Keratinocyte (primary cell): ENCODE measurements around the gene DNAAF8. TPM values are rescaled to one million over a fixed set of nuclear protein-coding genes. Genes with fewer than 3 reads are reported as not detected.
A peak's percentile ranks its signal among the peaks of the same experiment; 100 is the strongest.

Experiments
- DNase-seq: peaks from one replicate; pipeline ENCODE4 v3.0.0-alpha.2; 2011; ENCODE audit warnings: low read depth, missing footprints, low spot score
- FAIRE-seq: peaks from 2 replicates; lab custom pipeline; 2011; peaks lifted over from hg19 to GRCh38; lab: Jason Lieb, UNC
- H2AFZ ChIP-seq: 2 replicates; pipeline ENCODE4 v1.6.0; 2012; ENCODE audit warnings: low read length, control low read depth, inconsistent platforms; ENCODE audit not compliant: control insufficient read depth
- H3K27ac ChIP-seq: 2 replicates; pipeline ENCODE4 v1.5.1; 2011; ENCODE audit warnings: low read length; ENCODE audit not compliant: control insufficient read depth, insufficient read depth
- H3K27me3 ChIP-seq: 3 replicates; pipeline ENCODE4 v1.6.0; 2011; ENCODE audit warnings: low read length; ENCODE audit not compliant: control insufficient read depth, insufficient read depth; ENCODE audit errors: extremely low read depth
- H3K36me3 ChIP-seq, 2 experiments: 2 replicates in 1 of 2; 3 replicates in 1 of 2; pipeline ENCODE4 v1.5.1; 2011; ENCODE audit warnings: low read length in 2 of 2, mild to moderate bottlenecking in 1 of 2; ENCODE audit not compliant: control insufficient read depth in 2 of 2, insufficient read depth in 2 of 2; ENCODE audit errors: extremely low read depth in 1 of 2
- H3K4me1 ChIP-seq: 3 replicates; pipeline ENCODE4 v1.5.1; 2011; ENCODE audit warnings: low read length; ENCODE audit not compliant: control insufficient read depth, insufficient read depth; ENCODE audit errors: extremely low read depth
- H3K4me2 ChIP-seq: 3 replicates; pipeline ENCODE4 v1.6.0; 2011; ENCODE audit warnings: low read depth, low read length; ENCODE audit not compliant: control insufficient read depth, insufficient read depth; ENCODE audit errors: extremely low read depth
- H3K4me3 ChIP-seq, 3 experiments: fragments of 200-600 bp in 1 of 3; sonication (generic) in 1 of 3; 2 replicates in 2 of 3; 3 replicates in 1 of 3; pipeline ENCODE4 v1.5.1; 2011 to 2016; ENCODE audit warnings: low read length in 3 of 3, mild to moderate bottlenecking in 3 of 3, control low read depth in 2 of 3, inconsistent platforms in 1 of 3, low read depth in 1 of 3, mixed read lengths in 1 of 3, mixed run types in 1 of 3, moderate library complexity in 1 of 3; ENCODE audit not compliant: control insufficient read depth in 2 of 3, insufficient read depth in 2 of 3; ENCODE audit errors: extremely low read depth in 1 of 3
- H3K79me2 ChIP-seq: 2 replicates; pipeline ENCODE4 v1.6.0; 2012; ENCODE audit warnings: low read length; ENCODE audit not compliant: control insufficient read depth, insufficient read depth
- H3K9ac ChIP-seq: 3 replicates; pipeline ENCODE4 v1.6.0; 2011; ENCODE audit warnings: low read length; ENCODE audit not compliant: control insufficient read depth, insufficient read depth; ENCODE audit errors: extremely low read depth
- H3K9me1 ChIP-seq: 3 replicates; pipeline ENCODE4 v1.6.0; 2011; ENCODE audit warnings: low read length; ENCODE audit not compliant: control insufficient read depth, insufficient read depth; ENCODE audit errors: extremely low read depth
- H3K9me3 ChIP-seq: 2 replicates; pipeline ENCODE4 v1.5.1; 2012; ENCODE audit warnings: low read depth, low read length; ENCODE audit not compliant: control insufficient read depth
- H4K20me1 ChIP-seq: 3 replicates; pipeline ENCODE4 v1.6.0; 2011; ENCODE audit warnings: low read length; ENCODE audit not compliant: control insufficient read depth, insufficient read depth; ENCODE audit errors: extremely low read depth
- CTCF ChIP-seq, 3 experiments: IDR thresholded peaks in 1 of 3; conservative IDR thresholded peaks in 1 of 3; optimal IDR thresholded peaks in 1 of 3; 2 replicates in 2 of 3; 3 replicates in 1 of 3; pipeline versions ENCODE3 to v1.5.1; 2011; ENCODE audit warnings: low read length in 3 of 3, mild to moderate bottlenecking in 3 of 3, moderate library complexity in 2 of 3, control low read depth in 1 of 3, inconsistent platforms in 1 of 3; ENCODE audit not compliant: insufficient read depth in 2 of 3; ENCODE audit errors: extremely low read depth in 1 of 3
- EZH2 ChIP-seq: IDR thresholded peaks from one replicate; pipeline ENCODE4 v1.6.1; 2012; ENCODE audit warnings: inconsistent platforms, mild to moderate bottlenecking, low read length, moderate library complexity
- dilution Hi-C: fragments of 300-500 bp; cut with MboI; formaldehyde crosslinking; loops from one replicate; pipeline ENCODE4 v1.7.0; 2020; ENCODE audit warnings: low sequenced_read_pairs; ENCODE audit not compliant: extremely low pct_ligation_motif_present
- polyA plus RNA-seq, 5 experiments: library from polyadenylated mRNA; depleted of rRNA in 3 of 5; stranded (reverse) in 3 of 5; stranded (forward) in 1 of 5; unstranded in 1 of 5; fragments of >200 nt; gene quantifications; 1 replicate in 1 of 5; 2 replicates in 3 of 5; 3 replicates in 1 of 5; pipeline versions ENCODE4 v1.2.1 to v1.2.3, GENCODE V29; 2011 to 2012; ENCODE audit warnings: missing spikeins in 2 of 5, low read depth in 1 of 5, low replicate concordance in 1 of 5

DNAAF8 gene
- polyA plus RNA-seq, 1 donor (not counting 4 experiments of a cell fraction or from before 2014, with no cell fraction given): 0.26 TPM

- FAIRE-seq: peak; percentile 32
- no peaks in the 10 kb centered on the region for H3K9me1 ChIP-seq
- no peak overlapping the region for H3K9ac ChIP-seq
- no peak overlapping the region for H3K4me3 ChIP-seq
- dilution Hi-C loops: no loop called here
- H3K27ac ChIP-seq: no peak overlapping the region
- H3K4me1 ChIP-seq: peaks cover 3% of the 10 kb centered on the region
- H3K9me3 ChIP-seq: no peaks in the 10 kb centered on the region
- H4K20me1 ChIP-seq: no peaks in the 10 kb centered on the region
- no peak overlapping the region for H2AFZ ChIP-seq
- no peak overlapping the region for H3K4me2 ChIP-seq
- H3K79me2 ChIP-seq: no peaks in the 10 kb centered on the region
- H3K27me3 ChIP-seq: no peaks in the 10 kb centered on the region
- TF ChIP-seq CTCF (optimal IDR thresholded peaks at IDR 0.05 in 1 of 3, IDR thresholded peaks at IDR 0.05 in 1 of 3, conservative IDR thresholded peaks at IDR 0.05 in 1 of 3; ENCODE audit: extremely low read depth in 1 of 3, insufficient read depth in 2 of 3, low read length in 3 of 3) (no peak), EZH2 (no peak)
- no peak for DNase-seq
- H3K36me3 ChIP-seq: peaks cover 24 to 30% of the 10 kb centered on the region in 2 experiments
Measured at GRCh38 chr16:4700380-4700996, 33.8 kb upstream of the DNAAF8 start.

GRCh38 chr16:4700997-4701743 lies 33.2 kb upstream of the DNAAF8 start:
- no peak for FAIRE-seq
- TF ChIP-seq EZH2 (no peak), CTCF (optimal IDR thresholded peaks at IDR 0.05 in 1 of 3, IDR thresholded peaks at IDR 0.05 in 1 of 3, conservative IDR thresholded peaks at IDR 0.05 in 1 of 3; ENCODE audit: extremely low read depth in 1 of 3, insufficient read depth in 2 of 3, low read length in 3 of 3) (no peak)
- H4K20me1 ChIP-seq: no peaks in the 10 kb centered on the region
- dilution Hi-C loops: no loop called here
- H3K9ac ChIP-seq: no peak overlapping the region
- H3K4me2 ChIP-seq: no peak overlapping the region
- no peaks in the 10 kb centered on the region for H3K79me2 ChIP-seq
- DNase-seq: no peak
- no peaks in the 10 kb centered on the region for H3K9me1 ChIP-seq
- H3K36me3 ChIP-seq: peaks cover 20 to 30% of the 10 kb centered on the region in 2 experiments
- H3K27me3 ChIP-seq: no peaks in the 10 kb centered on the region
- no peak overlapping the region for H2AFZ ChIP-seq
- no peaks in the 10 kb centered on the region for H3K9me3 ChIP-seq
- H3K4me3 ChIP-seq: no peak overlapping the region
- no peak overlapping the region for H3K27ac ChIP-seq
- H3K4me1 ChIP-seq: peaks cover 3% of the 10 kb centered on the region
